ENCODE data around the gene ASB18.

The ASB18 gene

GRCh38 chr2:236161531-236161930, 102.7 kb downstream of the ASB18 start:
- no peak for DNase-seq

GRCh38 chr2:236161082-236161462, 103.1 kb downstream of the ASB18 start:
- no peak for DNase-seq

GRCh38 chr2:236160366-236161081, 103.7 kb downstream of the ASB18 start:
- no peak for DNase-seq

- DNase-seq: no peak
Measured at GRCh38 chr2:236159778-236160170, 104.4 kb downstream of the ASB18 start.

- no peak for DNase-seq
Measured at GRCh38 chr2:236158969-236159777, 105.0 kb downstream of the ASB18 start.

GRCh38 chr2:236157815-236158498, 106.2 kb downstream of the ASB18 start:
- DNase-seq: no peak

- DNase-seq: no peak
Measured at GRCh38 chr2:236157366-236157765, 106.8 kb downstream of the ASB18 start.

GRCh38 chr2:236156860-236157194, 107.4 kb downstream of the ASB18 start:
- no peak for DNase-seq

- DNase-seq: no peak
Measured at GRCh38 chr2:236156095-236156859, 107.9 kb downstream of the ASB18 start.

- DNase-seq: no peak
Measured at GRCh38 chr2:236155406-236155805, 108.8 kb downstream of the ASB18 start.

- no peak for DNase-seq
Measured at GRCh38 chr2:236146436-236146835, 117.8 kb downstream of the ASB18 start.

- no peak for DNase-seq
Measured at GRCh38 chr2:236143811-236144210, 120.4 kb downstream of the ASB18 start.
